Activated CD4-positive, CD25-positive, alpha-beta regulatory T cell (primary cell): ENCODE data around the gene GNG7.
"Not testable (repeated sequence)": the region's sequence is repeated elsewhere in the genome, so short reads cannot be mapped to it uniquely, and the experiment has no call there.

Experiments
- DNase-seq, 4 experiments: peaks; one replicate each; lab custom pipeline; 2025; lab: John Stamatoyannopoulos, UW

GNG7 gene

DNA sequence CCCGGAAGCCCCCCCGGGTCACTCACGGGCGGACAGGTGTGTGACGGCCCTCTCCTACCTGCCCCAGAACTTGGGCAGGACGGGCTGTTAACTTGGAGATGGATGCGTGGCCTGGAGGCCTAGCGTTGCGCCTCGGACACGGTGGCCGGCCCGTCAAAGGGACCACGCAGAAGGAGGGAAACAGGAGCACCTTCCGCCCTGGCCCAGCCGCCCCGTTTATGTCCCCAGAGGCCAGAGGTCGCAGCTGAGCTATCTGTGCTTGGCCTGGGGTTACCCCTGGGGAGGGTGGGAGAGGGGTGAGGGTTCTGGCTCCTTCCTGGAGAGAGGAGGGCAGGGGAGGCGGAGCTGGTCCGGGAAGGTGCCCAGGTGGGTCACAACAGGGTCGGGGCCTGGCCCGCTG, 190.9 kb downstream of the GNG7 start:
- DNase-seq, result no peak

DNA sequence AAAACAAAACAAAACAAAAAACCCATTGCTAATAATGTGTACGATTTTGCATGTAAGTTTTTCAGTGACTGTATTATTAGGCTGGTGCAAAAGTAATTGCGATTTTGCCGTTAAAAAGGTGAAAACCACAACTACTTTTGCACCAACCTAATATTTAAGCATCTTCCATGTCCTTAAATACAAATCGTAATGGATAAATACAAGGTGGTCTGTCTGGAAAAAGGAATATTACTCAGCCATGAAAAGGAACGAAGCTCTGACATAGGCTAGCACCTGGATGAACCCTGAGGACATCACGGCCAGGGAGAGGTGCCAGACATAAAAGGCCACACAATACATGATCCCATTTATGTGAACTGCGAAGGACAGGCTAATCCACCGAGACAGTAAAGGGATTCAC, 193.4 kb downstream of the GNG7 start:
- DNase-seq, result no peak

DNA sequence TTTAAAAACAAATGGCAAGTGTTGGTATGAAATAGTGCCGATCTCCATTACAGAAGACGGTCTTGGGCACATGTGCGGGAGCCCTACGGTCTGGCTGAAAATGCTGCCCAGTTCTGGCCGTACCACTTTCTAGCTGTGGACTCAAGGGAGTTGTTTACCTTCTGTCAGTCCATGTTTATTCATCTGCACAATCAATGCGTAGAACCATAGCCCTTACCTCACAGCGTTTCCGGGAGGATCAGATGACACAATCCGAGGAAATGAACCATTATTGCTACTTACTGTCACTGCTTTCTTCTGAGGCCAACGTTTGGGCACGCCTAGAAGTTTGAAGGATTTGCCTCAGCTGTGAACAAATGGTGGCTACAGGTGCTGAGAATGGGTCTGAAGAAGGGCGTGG, 195.4 kb downstream of the GNG7 start:
- DNase-seq, result no peak

DNA sequence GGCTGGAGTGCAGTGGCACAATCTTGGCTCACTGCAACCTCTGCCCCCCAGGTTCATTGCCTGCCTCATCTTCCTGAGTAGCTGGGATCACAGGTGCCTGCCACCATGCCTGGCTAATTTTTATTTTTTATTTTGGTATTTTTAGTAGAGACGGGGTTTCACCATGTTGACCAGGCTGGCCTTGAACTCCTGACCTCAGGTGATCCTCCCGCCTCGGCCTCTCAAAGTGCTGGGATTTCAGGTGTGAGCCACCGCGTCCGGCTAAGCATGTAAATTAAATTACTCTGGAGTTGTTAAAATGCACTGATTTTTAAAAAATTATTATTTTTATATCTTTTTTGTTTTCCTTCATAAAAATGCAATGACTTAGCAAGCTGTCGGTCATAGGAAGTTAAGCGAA, 195.8 kb downstream of the GNG7 start:
- not testable (repeated sequence) for DNase-seq

DNA sequence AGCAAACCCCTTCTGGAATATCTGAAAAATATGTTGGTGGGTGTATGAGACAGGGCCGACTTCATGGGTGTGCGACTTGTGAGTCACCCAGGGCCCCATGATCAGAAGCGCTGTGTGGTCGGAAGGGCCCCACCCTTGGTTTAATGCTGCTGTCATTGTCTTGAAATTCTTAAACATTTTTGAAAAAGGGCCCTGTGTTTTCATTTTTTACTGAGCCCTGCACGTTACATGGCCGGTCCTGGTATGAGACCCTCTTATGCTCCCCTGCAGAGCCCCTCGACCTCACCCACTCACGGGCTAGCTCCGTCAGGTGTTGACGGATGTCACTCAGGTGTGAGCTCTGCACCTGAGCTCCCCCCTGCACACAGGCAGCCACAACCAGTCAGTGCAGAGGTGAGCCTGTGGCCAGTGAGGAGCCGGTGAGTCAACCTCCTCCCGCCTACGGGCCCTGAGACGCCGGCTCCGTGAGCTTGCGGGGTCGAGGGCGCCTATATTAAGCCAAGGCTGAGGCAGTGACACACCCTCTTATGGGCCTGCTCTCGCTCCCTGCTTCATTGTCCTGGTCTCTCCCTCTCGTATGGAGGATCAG, 198.9 kb downstream of the GNG7 start:
- peak; percentile 25 to 60 (median 56) for DNase-seq

DNA sequence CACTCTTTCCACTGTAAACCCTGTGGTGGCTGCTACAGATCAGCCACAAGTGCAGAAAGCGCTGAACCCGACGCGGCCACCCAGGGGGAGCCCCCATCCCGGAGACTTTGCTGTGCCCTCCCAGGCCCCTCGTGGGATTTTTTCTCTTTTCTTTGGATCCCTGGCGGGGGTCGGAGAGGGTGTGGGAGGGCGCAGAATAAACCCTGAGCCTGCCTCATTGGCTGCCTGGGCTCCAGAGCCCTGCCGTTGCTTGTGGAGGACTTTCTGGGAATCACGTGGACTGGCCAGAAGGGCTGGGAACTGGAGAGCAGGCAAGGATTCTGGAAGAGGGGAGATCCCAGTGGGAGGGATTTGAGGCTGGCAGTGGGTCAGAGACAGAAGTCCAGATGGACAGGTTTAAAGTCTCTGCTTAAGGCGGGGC, 201.6 kb downstream of the GNG7 start:
- DNase-seq, result no peak

GRCh38 chr19:2500156-2500555, 202.3 kb downstream of the GNG7 start:
- DNase-seq, result no peak

- no peak for DNase-seq
Observed at GRCh38 chr19:2497186-2497585, 205.3 kb downstream of the GNG7 start.

DNA sequence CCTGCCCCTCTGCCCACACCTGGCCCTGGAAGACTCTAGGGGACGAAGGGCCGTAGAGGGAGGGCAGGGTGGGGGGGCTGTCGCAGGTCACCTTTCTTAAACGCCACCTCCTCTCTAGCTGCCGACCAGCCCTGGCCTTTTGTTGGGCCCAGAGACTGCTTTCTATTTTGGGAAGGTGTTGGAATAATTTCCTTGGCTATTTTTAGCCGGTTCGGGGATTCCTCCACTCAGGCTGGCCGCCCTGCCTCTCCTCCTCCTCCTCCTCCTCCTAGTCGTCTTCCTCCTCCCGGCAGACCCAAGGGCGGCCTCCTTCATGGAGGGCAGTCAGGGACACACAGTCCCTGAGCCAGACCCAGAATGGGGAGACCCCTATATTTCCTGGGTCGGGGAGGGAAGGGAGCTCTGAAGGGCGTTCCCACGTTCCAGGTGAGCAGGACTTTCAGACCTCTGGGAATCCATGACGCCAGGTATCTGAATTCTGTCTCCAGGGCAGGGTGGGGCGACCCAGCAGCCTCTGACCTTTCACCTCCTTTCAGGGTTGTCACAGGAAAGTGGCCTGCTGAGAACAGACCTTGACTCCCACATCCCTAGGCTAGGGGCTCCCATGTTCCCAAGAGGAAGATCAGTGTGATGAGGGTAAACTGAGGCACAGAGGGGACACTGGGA, 206.7 kb downstream of the GNG7 start:
- DNase-seq, result no peak

DNA sequence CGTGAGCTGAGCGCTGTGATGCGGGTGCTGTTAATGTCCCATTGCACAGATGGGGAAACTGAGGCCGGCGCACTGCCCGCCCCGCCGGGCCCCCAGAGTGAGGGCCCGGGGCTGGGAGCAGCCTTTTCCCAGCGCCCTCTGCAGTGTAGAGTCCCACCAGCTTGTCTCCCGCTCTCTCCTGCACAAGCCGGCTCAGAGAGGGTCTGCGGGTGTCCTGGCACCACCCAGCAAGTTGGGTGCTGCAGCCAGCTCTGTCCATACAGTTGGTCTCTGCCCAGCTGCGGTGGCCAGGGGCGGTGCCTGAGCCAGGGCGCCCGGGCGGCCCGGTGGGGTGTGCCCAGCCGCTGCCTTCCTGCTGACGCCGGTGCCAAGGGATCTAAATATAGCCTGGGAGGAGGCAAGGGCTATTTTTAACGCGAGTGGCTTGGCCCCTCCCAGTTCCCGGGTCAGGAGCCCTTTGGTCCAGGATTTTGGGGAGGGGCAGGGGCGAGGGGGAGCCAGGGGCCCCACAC, 207.3 kb downstream of the GNG7 start:
- DNase-seq, result no peak

- DNase-seq, result peak in 1 of 4 experiments; percentile 18
Observed at GRCh38 chr19:2494447-2495129, 207.9 kb downstream of the GNG7 start.

GRCh38 chr19:2494084-2494446, 208.4 kb downstream of the GNG7 start:
- no peak for DNase-seq

GRCh38 chr19:2493448-2493847, 209.0 kb downstream of the GNG7 start:
- DNase-seq, result not testable (repeated sequence)

- no peak for DNase-seq
Observed at GRCh38 chr19:2492870-2493269, 209.6 kb downstream of the GNG7 start.

- no peak for DNase-seq
Observed at GRCh38 chr19:2491130-2491801, 211.2 kb downstream of the GNG7 start.

GRCh38 chr19:2490659-2491058, 211.8 kb downstream of the GNG7 start:
- no peak for DNase-seq

DNA sequence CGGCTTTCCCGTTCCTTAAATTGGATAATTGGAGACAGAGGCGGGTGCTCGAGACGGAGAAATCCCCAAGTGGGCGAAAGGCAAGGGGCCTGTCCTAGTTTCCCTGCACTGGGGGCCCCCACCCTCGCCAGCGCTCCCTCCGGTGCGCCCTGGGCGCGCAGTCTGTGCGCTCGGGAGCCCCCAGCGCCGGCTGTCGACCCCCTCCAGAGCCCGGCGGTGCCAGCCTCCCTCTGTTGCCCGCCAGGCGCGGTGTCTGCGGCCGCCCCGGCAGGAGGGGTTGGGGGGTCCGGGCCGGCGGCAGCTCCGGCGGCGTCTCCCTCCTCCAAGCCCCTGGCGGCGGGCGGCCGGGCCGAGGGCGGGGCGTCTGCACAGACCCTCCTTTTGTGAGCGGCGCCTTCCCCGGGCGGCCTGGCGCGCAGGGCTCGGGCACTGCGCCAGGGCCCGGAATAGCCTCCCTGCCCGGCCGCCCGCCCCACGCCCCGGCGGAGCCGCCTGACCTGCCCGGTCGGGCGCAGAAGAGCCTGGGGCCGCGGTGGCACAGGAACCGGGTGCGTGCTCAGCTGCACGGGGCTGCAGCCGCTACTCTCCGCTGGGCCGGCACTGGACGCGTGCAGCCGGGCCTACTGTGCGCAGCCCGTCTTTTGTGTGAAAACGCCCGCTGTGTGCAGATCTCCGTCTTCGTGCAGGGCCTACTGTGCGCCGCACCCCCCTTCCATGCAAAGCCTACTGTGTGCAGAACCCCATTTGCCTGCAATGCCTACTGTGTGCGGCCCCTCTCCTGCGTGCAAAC, 213.4 kb downstream of the GNG7 start:
- DNase-seq, result no peak

GRCh38 chr19:2488405-2488941, 214.0 kb downstream of the GNG7 start:
- DNase-seq, result no peak

DNA sequence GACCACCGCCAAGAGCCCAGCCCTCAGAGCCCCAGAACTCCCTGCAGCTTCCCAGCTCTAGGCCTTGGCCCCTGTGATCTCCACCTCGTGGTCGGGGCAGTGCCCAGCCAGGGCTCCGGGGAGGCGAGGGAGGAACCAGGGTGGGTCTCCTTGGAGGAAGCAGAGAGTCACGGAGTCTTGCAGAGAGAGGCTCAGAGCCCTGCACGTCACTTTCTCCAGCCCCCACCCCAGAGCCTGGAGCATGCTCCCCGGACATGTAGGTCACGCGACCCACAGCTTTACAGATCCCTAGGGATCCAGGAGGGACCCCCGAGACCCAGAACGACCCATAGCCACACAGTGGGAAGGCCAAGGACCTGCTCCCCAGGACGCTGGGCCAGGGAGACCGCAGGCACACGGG, 214.7 kb downstream of the GNG7 start:
- no peak for DNase-seq

GRCh38 chr19:2487090-2487489, 215.4 kb downstream of the GNG7 start:
- no peak for DNase-seq

GRCh38 chr19:2485428-2485827, 217.1 kb downstream of the GNG7 start:
- DNase-seq, result no peak
